HG03135 (cell line): ENCODE results near the gene PDRG1.
"Not testable (repeated sequence)": the region's sequence is repeated elsewhere in the genome, so short reads cannot be mapped to it uniquely, and the experiment has no call there.

Experiments
- ATAC-seq: cut with Tn5 transposase; IDR thresholded peaks from one replicate; pipeline ENCODE4 v1.9.1; 2021; ENCODE audit warnings: mild to moderate bottlenecking, moderate library complexity; ENCODE audit not compliant: unreplicated experiment

Gene PDRG1

GRCh38 chr20:31929631-31930030 is 22.2 kb downstream of the PDRG1 start:
- ATAC-seq = not testable (repeated sequence)

- no peak for ATAC-seq
Observed at GRCh38 chr20:31927627-31928159, 24.2 kb downstream of the PDRG1 start.

GRCh38 chr20:31926493-31926892 is 25.4 kb downstream of the PDRG1 start:
- ATAC-seq = no peak

- no peak for ATAC-seq
Observed at GRCh38 chr20:31925631-31926030, 26.2 kb downstream of the PDRG1 start.

GRCh38 chr20:31924561-31924960 is 27.3 kb downstream of the PDRG1 start:
- ATAC-seq = no peak

GRCh38 chr20:31923388-31924331 is 28.2 kb downstream of the PDRG1 start:
- ATAC-seq = no peak

- ATAC-seq = no peak
Observed at GRCh38 chr20:31922588-31922987, 29.3 kb downstream of the PDRG1 start.

- ATAC-seq = no peak
Observed at GRCh38 chr20:31922181-31922580, 29.7 kb downstream of the PDRG1 start.

GRCh38 chr20:31921480-31921879 is 30.4 kb downstream of the PDRG1 start:
- ATAC-seq = not testable (repeated sequence)

GRCh38 chr20:31920275-31920855 is 31.5 kb downstream of the PDRG1 start:
- ATAC-seq = no peak

- no peak for ATAC-seq
Observed at GRCh38 chr20:31919410-31920155, 32.3 kb downstream of the PDRG1 start.

GRCh38 chr20:31918466-31919105 is 33.3 kb downstream of the PDRG1 start:
- no peak for ATAC-seq

- not testable (repeated sequence) for ATAC-seq
Observed at GRCh38 chr20:31917962-31918412, 33.9 kb downstream of the PDRG1 start.

- ATAC-seq = no peak
Observed at GRCh38 chr20:31916708-31917107, 35.1 kb downstream of the PDRG1 start.

- no peak for ATAC-seq
Observed at GRCh38 chr20:31915491-31916280, 36.2 kb downstream of the PDRG1 start.

GRCh38 chr20:31914170-31914569 is 37.7 kb downstream of the PDRG1 start:
- ATAC-seq = no peak

- no peak for ATAC-seq
Observed at GRCh38 chr20:31913431-31914157, 38.3 kb downstream of the PDRG1 start.

- no peak for ATAC-seq
Observed at GRCh38 chr20:31910071-31910803, 41.6 kb downstream of the PDRG1 start.
